ENCODE measurements around the gene RSPO4. TPM values are rescaled to one million over a fixed set of nuclear protein-coding genes. Genes with fewer than 3 reads are reported as not detected.
"Not testable (repeated sequence)": the region's sequence is repeated elsewhere in the genome, so short reads cannot be mapped to it uniquely, and the experiment has no call there.

Gene RSPO4
- polyA plus RNA-seq, 1 donor (not counting 4 experiments of a cell fraction or from before 2014, with no cell fraction given), result not detected

DNA sequence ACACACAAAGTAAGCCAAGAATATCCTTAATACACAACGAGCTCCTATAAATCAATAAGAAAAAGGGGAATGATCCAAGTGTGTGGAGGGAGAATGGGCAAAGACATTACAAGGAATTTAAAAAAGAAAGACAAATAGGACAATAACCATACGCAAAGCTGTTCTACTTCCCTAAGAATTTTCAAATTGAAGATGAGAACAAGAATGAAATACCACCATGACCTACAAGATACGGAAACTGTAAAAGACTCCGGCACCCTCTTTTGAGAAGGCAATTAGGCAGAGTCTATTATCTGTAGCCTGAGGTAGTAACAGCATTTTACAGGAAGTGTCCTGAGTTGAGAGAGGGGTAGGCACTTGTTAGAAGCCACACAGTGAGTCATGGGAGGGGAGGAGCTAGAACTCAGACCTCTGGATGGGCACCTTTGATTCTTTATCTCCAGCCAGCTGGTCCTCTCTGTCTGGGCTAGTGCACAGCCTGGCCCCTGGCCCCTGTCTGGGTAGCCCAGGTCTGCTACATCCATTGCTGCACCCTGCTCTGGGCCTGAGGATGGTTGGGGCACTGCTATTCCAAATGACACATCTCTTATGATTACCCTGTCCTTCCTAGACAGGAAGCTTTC lies 15.3 kb downstream of the RSPO4 start:
- no peak overlapping the region for H2AFZ ChIP-seq (ENCODE audit: control insufficient read depth, low read length)
- H4K20me1 ChIP-seq (ENCODE audit: control insufficient read depth, extremely low read depth, insufficient read depth, low read length), result peaks cover 2% of the 10 kb centered on the region
- H3K4me1 ChIP-seq (ENCODE audit: control insufficient read depth, extremely low read depth, insufficient read depth, low read length), result peaks cover 11% of the 10 kb centered on the region
- H3K9ac ChIP-seq (ENCODE audit: control insufficient read depth, extremely low read depth, insufficient read depth, low read length), result no peak overlapping the region
- H3K4me2 ChIP-seq (ENCODE audit: control insufficient read depth, extremely low read depth, insufficient read depth, low read depth, low read length), result peak overlapping the region; percentile 35
- dilution Hi-C loops (cut with MboI; ENCODE audit: extremely low pct_ligation_motif_present, low sequenced_read_pairs), result no loop called here
- H3K79me2 ChIP-seq (ENCODE audit: control insufficient read depth, insufficient read depth, low read length), result no peaks in the 10 kb centered on the region
- TF ChIP-seq CTCF (optimal IDR thresholded peaks at IDR 0.05 in 1 of 3, IDR thresholded peaks at IDR 0.05 in 1 of 3, conservative IDR thresholded peaks at IDR 0.05 in 1 of 3; ENCODE audit: extremely low read depth in 1 of 3, insufficient read depth in 2 of 3, low read length in 3 of 3) (no peak), EZH2 (IDR thresholded peaks at IDR 0.05; ENCODE audit: low read length) (no peak)
- FAIRE-seq (peak; percentile 62), DNase-seq (ENCODE audit: low read depth, low spot score) (peak; percentile 4)
- no peak overlapping the region for H3K27ac ChIP-seq (ENCODE audit: control insufficient read depth, insufficient read depth, low read length)
- peaks cover 30% of the 10 kb centered on the region for H3K27me3 ChIP-seq (ENCODE audit: control insufficient read depth, extremely low read depth, insufficient read depth, low read length)
- H3K4me3 ChIP-seq (ENCODE audit: control insufficient read depth in 2 of 3, extremely low read depth in 1 of 3, insufficient read depth in 2 of 3, low read depth in 1 of 3, low read length in 3 of 3), result no peak overlapping the region
- no peaks in the 10 kb centered on the region for H3K9me3 ChIP-seq (ENCODE audit: control insufficient read depth, low read depth, low read length)
- H3K9me1 ChIP-seq (ENCODE audit: control insufficient read depth, extremely low read depth, insufficient read depth, low read length), result no peaks in the 10 kb centered on the region
- no peaks in the 10 kb centered on the region for H3K36me3 ChIP-seq (ENCODE audit: control insufficient read depth in 2 of 2, extremely low read depth in 1 of 2, insufficient read depth in 2 of 2, low read length in 2 of 2)

DNA sequence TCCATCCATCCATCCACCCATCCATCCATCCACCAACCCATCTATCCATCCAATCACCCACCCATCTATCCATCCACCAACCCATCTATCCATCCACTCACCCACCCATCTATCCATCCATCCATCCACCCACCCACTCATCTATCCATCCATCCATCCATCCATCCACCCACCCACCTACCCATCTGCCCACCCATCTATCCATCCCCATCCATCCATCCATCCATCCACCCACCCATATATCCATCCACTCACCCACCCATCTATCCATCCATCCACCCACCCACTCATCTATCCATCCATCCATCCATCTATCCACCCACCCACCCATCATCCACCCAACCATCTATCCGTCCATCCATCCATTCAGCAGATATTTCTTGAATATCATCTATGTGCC lies 17.1 kb downstream of the RSPO4 start:
- DNase-seq (ENCODE audit: low read depth, low spot score), result not testable (repeated sequence)
- peaks cover 24% of the 10 kb centered on the region for H3K27me3 ChIP-seq (ENCODE audit: control insufficient read depth, extremely low read depth, insufficient read depth, low read length)

GRCh38 chr20:982754-983153 lies 19.4 kb downstream of the RSPO4 start:
- Histone ChIP-seq H3K27me3 (ENCODE audit: control insufficient read depth, extremely low read depth, insufficient read depth, low read length) (peaks cover 20% of the 10 kb centered on the region), H3K4me1 (ENCODE audit: control insufficient read depth, extremely low read depth, insufficient read depth, low read length) (peaks cover 11% of the 10 kb centered on the region), H3K9me3 (ENCODE audit: control insufficient read depth, low read depth, low read length) (no peaks in the 10 kb centered on the region), H3K36me3 (ENCODE audit: control insufficient read depth in 2 of 2, extremely low read depth in 1 of 2, insufficient read depth in 2 of 2, low read length in 2 of 2) (no peaks in the 10 kb centered on the region), H3K4me2 (ENCODE audit: control insufficient read depth, extremely low read depth, insufficient read depth, low read depth, low read length) (no peak overlapping the region), H2AFZ (ENCODE audit: control insufficient read depth, low read length) (no peak overlapping the region), H3K4me3 (ENCODE audit: control insufficient read depth in 2 of 3, extremely low read depth in 1 of 3, insufficient read depth in 2 of 3, low read depth in 1 of 3, low read length in 3 of 3) (no peak overlapping the region), H3K9ac (ENCODE audit: control insufficient read depth, extremely low read depth, insufficient read depth, low read length) (no peak overlapping the region), H4K20me1 (ENCODE audit: control insufficient read depth, extremely low read depth, insufficient read depth, low read length) (no peaks in the 10 kb centered on the region), H3K9me1 (ENCODE audit: control insufficient read depth, extremely low read depth, insufficient read depth, low read length) (no peaks in the 10 kb centered on the region), H3K79me2 (ENCODE audit: control insufficient read depth, insufficient read depth, low read length) (no peaks in the 10 kb centered on the region), H3K27ac (ENCODE audit: control insufficient read depth, insufficient read depth, low read length) (no peak overlapping the region)
- no peak for TF ChIP-seq CTCF (optimal IDR thresholded peaks at IDR 0.05 in 1 of 3, IDR thresholded peaks at IDR 0.05 in 1 of 3, conservative IDR thresholded peaks at IDR 0.05 in 1 of 3; ENCODE audit: extremely low read depth in 1 of 3, insufficient read depth in 2 of 3, low read length in 3 of 3)
- no peak for TF ChIP-seq EZH2 (IDR thresholded peaks at IDR 0.05; ENCODE audit: low read length)
- FAIRE-seq, result no peak
- no peak for DNase-seq (ENCODE audit: low read depth, low spot score)
- dilution Hi-C loops (cut with MboI; ENCODE audit: extremely low pct_ligation_motif_present, low sequenced_read_pairs), result no loop called here

More for the DNA sequence above, 17.1 kb downstream of the RSPO4 start:
- H3K79me2 ChIP-seq (ENCODE audit: control insufficient read depth, insufficient read depth, low read length); H3K27ac ChIP-seq (ENCODE audit: control insufficient read depth, insufficient read depth, low read length); H3K4me3 ChIP-seq (ENCODE audit: control insufficient read depth in 2 of 3, extremely low read depth in 1 of 3, insufficient read depth in 2 of 3, low read depth in 1 of 3, low read length in 3 of 3); FAIRE-seq; H3K9ac ChIP-seq (ENCODE audit: control insufficient read depth, extremely low read depth, insufficient read depth, low read length); H3K4me2 ChIP-seq (ENCODE audit: control insufficient read depth, extremely low read depth, insufficient read depth, low read depth, low read length); dilution Hi-C loops (cut with MboI; ENCODE audit: extremely low pct_ligation_motif_present, low sequenced_read_pairs); H3K36me3 ChIP-seq (ENCODE audit: control insufficient read depth in 2 of 2, extremely low read depth in 1 of 2, insufficient read depth in 2 of 2, low read length in 2 of 2); H3K9me1 ChIP-seq (ENCODE audit: control insufficient read depth, extremely low read depth, insufficient read depth, low read length); H3K9me3 ChIP-seq (ENCODE audit: control insufficient read depth, low read depth, low read length); H2AFZ ChIP-seq (ENCODE audit: control insufficient read depth, low read length); H4K20me1 ChIP-seq (ENCODE audit: control insufficient read depth, extremely low read depth, insufficient read depth, low read length): not testable (repeated sequence)
- peaks cover 11% of the 10 kb centered on the region for H3K4me1 ChIP-seq (ENCODE audit: control insufficient read depth, extremely low read depth, insufficient read depth, low read length)

Data from keratinocyte (primary cell).